Heart left ventricle (tissue), 13 donors: ENCODE data around the gene KCNJ6.

Experiments
- CTCF ChIP-seq, 12 donors: fragments of 200-600 bp; sonication (generic) in 4 of 12; IDR thresholded peaks; one replicate each; pipeline versions ENCODE4 v1.5.0 to v1.8.0; 2018 to 2022; ENCODE audit warnings: antibody characterized with exemption in 12 of 12, mild to moderate bottlenecking in 5 of 12
- POLR2A ChIP-seq, 2 donors: fragments of 450-650 bp; IDR thresholded peaks; one replicate each; pipeline ENCODE4 v1.6.1; 2017; ENCODE audit warnings: antibody characterized with exemption in 2 of 2, mild to moderate bottlenecking in 2 of 2, moderate library complexity in 2 of 2
- donor health status: ischemic (EF 13 %, LVEDD 7.1; RV severe dilation, severe dysfunction).
- donor health status: DM: no; HTN: yes; CAD: no.
- donor health status: DM: no; HTN: no; CAD: no.
- donor health status: ischemic (EF 25% LVEDD 6.9; RV normal size, moderate dysfunction).
- donor health status: ischemic (EF 25% LVEDD 5.7; RV mildly dilated, moderate dysfunction).
- donor health status: ischemic (EF 35%, LVEDD 5.7; RV mildly dilated, moderate dysfunction).
- donor health status: nonischemic (EF 11% LVEDD 7.7; RV severe dilation, severe dysfunction).
- donor health status: DM: yes; HTN: yes; CAD: no.
- donor health status: PGD.
- donor health status: ischemic (EF 29% LVEDD 5.4; RV normal size, mild dysfunction).
- donor health status: nonischemic (EF 23%, LVEDD 6.1; RV moderate dilation, normal function).

- TF ChIP-seq CTCF (IDR thresholded peaks at IDR 0.05) (no peak), POLR2A (IDR thresholded peaks at IDR 0.05) (no peak)
These were observed 116.2 kb downstream of the KCNJ6 start for GRCh38 chr21:37800057-37800455.
